Measurements from ENCODE around the gene CCR2.

The CCR2 gene

DNA sequence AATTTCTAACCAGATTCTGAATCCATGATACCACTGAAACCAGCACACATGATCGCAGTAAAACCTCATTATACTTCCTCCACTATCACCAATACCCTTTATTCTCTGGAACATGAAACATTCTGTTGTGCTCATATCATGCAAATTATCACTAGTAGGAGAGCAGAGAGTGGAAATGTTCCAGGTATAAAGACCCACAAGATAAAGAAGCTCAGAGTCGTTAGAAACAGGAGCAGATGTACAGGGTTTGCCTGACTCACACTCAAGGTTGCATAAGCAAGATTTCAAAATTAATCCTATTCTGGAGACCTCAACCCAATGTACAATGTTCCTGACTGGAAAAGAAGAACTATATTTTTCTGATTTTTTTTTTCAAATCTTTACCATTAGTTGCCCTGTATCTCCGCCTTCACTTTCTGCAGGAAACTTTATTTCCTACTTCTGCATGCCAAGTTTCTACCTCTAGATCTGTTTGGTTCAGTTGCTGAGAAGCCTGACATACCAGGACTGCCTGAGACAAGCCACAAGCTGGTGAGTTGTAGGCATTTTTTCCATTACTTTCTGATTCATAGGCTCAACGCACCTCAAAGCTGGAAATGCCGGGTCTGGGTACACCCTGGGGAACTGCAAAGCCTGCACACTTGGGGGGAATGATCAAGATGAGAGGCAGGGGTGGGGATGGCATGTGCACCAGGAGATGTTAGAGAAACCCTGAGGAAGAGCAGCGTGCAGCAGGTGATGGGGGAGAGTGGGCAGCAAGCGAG, at the start of gene CCR2:
Gene CCR2 (plus strand): TSS at position 465 of the 764 bp plus-strand sequence. CDS start 3,417 bp downstream, outside the sequence.
- H3K27me3 ChIP-seq (replicated peaks; ENCODE audit: control insufficient read depth, insufficient read depth, low read length): no peaks in the 10 kb centered on the region
- H3K36me3 ChIP-seq (ENCODE audit: control insufficient read depth, insufficient read depth, low read length): no peaks in the 10 kb centered on the region
- TF ChIP-seq, protein P1, sequence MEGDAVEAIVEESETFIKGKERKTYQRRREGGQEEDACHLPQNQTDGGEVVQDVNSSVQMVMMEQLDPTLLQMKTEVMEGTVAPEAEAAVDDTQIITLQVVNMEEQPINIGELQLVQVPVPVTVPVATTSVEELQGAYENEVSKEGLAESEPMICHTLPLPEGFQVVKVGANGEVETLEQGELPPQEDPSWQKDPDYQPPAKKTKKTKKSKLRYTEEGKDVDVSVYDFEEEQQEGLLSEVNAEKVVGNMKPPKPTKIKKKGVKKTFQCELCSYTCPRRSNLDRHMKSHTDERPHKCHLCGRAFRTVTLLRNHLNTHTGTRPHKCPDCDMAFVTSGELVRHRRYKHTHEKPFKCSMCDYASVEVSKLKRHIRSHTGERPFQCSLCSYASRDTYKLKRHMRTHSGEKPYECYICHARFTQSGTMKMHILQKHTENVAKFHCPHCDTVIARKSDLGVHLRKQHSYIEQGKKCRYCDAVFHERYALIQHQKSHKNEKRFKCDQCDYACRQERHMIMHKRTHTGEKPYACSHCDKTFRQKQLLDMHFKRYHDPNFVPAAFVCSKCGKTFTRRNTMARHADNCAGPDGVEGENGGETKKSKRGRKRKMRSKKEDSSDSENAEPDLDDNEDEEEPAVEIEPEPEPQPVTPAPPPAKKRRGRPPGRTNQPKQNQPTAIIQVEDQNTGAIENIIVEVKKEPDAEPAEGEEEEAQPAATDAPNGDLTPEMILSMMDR (IDR thresholded peaks at IDR 0.05; ENCODE audit: insufficient read depth, low read length, poor library complexity, severe bottlenecking): no peak
- no peak for DNase-seq (ENCODE audit: extremely low read depth, insufficient read length)
- H3K4me3 ChIP-seq (replicated peaks; ENCODE audit: low read depth, low read length): no peak within 1 kb of the TSS

DNA sequence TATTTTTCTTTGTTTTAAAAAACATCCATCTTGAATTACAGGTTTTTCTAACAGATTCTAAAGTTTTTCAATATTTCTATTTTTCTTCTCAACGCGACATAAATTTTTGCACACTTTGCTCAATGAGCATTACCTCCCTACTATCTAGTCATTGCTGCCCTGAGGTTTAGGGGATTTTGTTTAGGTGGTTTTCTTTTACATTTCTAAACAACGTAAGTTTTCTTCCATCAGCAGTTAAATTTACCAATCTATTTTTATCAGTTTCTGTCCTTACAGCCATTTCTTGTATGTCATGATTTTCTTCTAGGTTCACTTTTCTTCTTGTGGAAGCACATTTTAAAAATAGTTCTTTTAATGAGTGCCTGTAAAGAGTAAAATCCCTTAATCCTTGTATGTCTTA, 49.2 kb upstream of the CCR2 start:
- Histone ChIP-seq H3K27me3 (replicated peaks; ENCODE audit: control insufficient read depth, insufficient read depth, low read length) (no peaks in the 10 kb centered on the region), H3K36me3 (ENCODE audit: control insufficient read depth, insufficient read depth, low read length) (no peaks in the 10 kb centered on the region), H3K4me3 (replicated peaks; ENCODE audit: low read depth, low read length) (no peak overlapping the region)
- TF ChIP-seq, protein P1 (IDR thresholded peaks at IDR 0.05; ENCODE audit: insufficient read depth, low read length, poor library complexity, severe bottlenecking): no peak
- no peak for DNase-seq (ENCODE audit: extremely low read depth, insufficient read length)

DNA sequence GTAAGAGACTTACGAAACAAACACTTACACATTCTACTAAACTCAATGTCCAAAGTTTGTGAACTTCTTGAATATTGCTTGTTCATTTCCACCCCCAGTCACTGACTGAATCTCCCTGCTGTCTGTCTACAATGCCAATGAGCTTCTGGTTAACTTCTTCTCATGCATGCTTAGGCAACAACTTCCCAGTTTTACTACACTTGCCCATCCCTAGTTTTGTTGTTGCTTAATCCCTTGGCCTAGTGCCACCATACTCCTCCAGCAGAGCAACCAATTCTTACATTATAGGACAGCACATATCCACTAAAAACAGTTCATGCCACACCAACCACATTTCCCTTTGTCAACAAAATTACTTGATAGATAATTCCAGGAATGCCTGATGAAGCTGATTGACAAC, 40.9 kb upstream of the CCR2 start:
- no peak for DNase-seq (ENCODE audit: extremely low read depth, insufficient read length)
- Histone ChIP-seq H3K4me3 (replicated peaks; ENCODE audit: low read depth, low read length) (no peak overlapping the region), H3K36me3 (ENCODE audit: control insufficient read depth, insufficient read depth, low read length) (no peaks in the 10 kb centered on the region), H3K27me3 (replicated peaks; ENCODE audit: control insufficient read depth, insufficient read depth, low read length) (no peaks in the 10 kb centered on the region)
- TF ChIP-seq, protein P1 (IDR thresholded peaks at IDR 0.05; ENCODE audit: insufficient read depth, low read length, poor library complexity, severe bottlenecking): no peak

- Histone ChIP-seq H3K27me3 (replicated peaks; ENCODE audit: control insufficient read depth, insufficient read depth, low read length) (no peaks in the 10 kb centered on the region), H3K4me3 (replicated peaks; ENCODE audit: low read depth, low read length) (no peak overlapping the region), H3K36me3 (ENCODE audit: control insufficient read depth, insufficient read depth, low read length) (no peaks in the 10 kb centered on the region)
- DNase-seq (ENCODE audit: extremely low read depth, insufficient read length): no peak
- TF ChIP-seq, protein P1 (IDR thresholded peaks at IDR 0.05; ENCODE audit: insufficient read depth, low read length, poor library complexity, severe bottlenecking): no peak
Observed at GRCh38 chr3:46314517-46314916, 39.4 kb upstream of the CCR2 start.

GRCh38 chr3:46316206-46316605, 37.7 kb upstream of the CCR2 start:
- DNase-seq (ENCODE audit: extremely low read depth, insufficient read length): no peak
- TF ChIP-seq, protein P1 (IDR thresholded peaks at IDR 0.05; ENCODE audit: insufficient read depth, low read length, poor library complexity, severe bottlenecking): no peak
- H3K27me3 ChIP-seq (replicated peaks; ENCODE audit: control insufficient read depth, insufficient read depth, low read length): no peaks in the 10 kb centered on the region
- H3K4me3 ChIP-seq (replicated peaks; ENCODE audit: low read depth, low read length): no peak overlapping the region
- H3K36me3 ChIP-seq (ENCODE audit: control insufficient read depth, insufficient read depth, low read length): no peaks in the 10 kb centered on the region
